VCaP (cell line): ENCODE results near the gene FOXRED2.

Source experiments
- H3K27ac ChIP-seq: fragments of 450-650 bp; 2 replicates; pipeline ENCODE4 v1.5.1; 2017
- CTCF ChIP-seq: fragments of 450-650 bp; conservative IDR thresholded peaks from 2 replicates; pipeline ENCODE4 v1.5.1; 2017; ENCODE audit warnings: mild to moderate bottlenecking, moderate library complexity

The FOXRED2 gene

GRCh38 chr22:36492109-36492508 is 14.7 kb downstream of the FOXRED2 start:
- H3K27ac ChIP-seq = no peak overlapping the region
- TF ChIP-seq CTCF = no peak

- no peak overlapping the region for H3K27ac ChIP-seq
These were observed 15.7 kb downstream of the FOXRED2 start for GRCh38 chr22:36491155-36491554.

GRCh38 chr22:36486619-36487384 is 20.0 kb downstream of the FOXRED2 start:
- no peak overlapping the region for H3K27ac ChIP-seq
- TF ChIP-seq CTCF = peak; percentile 84

More at GRCh38 chr22:36491155-36491554, 15.7 kb downstream of the FOXRED2 start:
- no peak for TF ChIP-seq CTCF

- peak within 1 kb of the TSS; percentile 98 for H3K27ac ChIP-seq
- no peak for TF ChIP-seq CTCF
These were observed 25.3 kb downstream of the FOXRED2 start, which contains the start of gene TXN2 for GRCh38 chr22:36481393-36482168. Gene TXN2 (minus strand): TSS chr22:36481640. CDS start chr22:36480837, 803 bp downstream.

- H3K27ac ChIP-seq = peak overlapping the region; percentile 98
- no peak for TF ChIP-seq CTCF
These were observed 25.9 kb downstream of the FOXRED2 start for GRCh38 chr22:36480941-36481392.

GRCh38 chr22:36478966-36479365 is 27.9 kb downstream of the FOXRED2 start:
- TF ChIP-seq CTCF = no peak
- H3K27ac ChIP-seq = no peak overlapping the region

GRCh38 chr22:36475341-36475740 is 31.5 kb downstream of the FOXRED2 start:
- no peak for TF ChIP-seq CTCF
- H3K27ac ChIP-seq = no peak overlapping the region
